Fibroblast of lung (primary cell): ENCODE measurements around the gene ESPNL.

ENCODE experiments used
- EZH2 ChIP-seq: IDR thresholded peaks from 2 replicates; pipeline ENCODE4 v1.5.1; 2012; ENCODE audit warnings: low read length, control low read depth, mild to moderate bottlenecking; ENCODE audit errors: missing control alignments
- TF ChIP-seq, protein P1 (sequence below), 2 donors: IDR thresholded peaks in 1 of 2; conservative IDR thresholded peaks in 1 of 2; 1 replicate in 1 of 2; 2 replicates in 1 of 2; pipeline ENCODE4 v1.5.1; 2011 to 2012; ENCODE audit warnings: low read length in 2 of 2, control low read depth in 1 of 2, inconsistent platforms in 1 of 2, low read depth in 1 of 2, mild to moderate bottlenecking in 1 of 2

DNA sequence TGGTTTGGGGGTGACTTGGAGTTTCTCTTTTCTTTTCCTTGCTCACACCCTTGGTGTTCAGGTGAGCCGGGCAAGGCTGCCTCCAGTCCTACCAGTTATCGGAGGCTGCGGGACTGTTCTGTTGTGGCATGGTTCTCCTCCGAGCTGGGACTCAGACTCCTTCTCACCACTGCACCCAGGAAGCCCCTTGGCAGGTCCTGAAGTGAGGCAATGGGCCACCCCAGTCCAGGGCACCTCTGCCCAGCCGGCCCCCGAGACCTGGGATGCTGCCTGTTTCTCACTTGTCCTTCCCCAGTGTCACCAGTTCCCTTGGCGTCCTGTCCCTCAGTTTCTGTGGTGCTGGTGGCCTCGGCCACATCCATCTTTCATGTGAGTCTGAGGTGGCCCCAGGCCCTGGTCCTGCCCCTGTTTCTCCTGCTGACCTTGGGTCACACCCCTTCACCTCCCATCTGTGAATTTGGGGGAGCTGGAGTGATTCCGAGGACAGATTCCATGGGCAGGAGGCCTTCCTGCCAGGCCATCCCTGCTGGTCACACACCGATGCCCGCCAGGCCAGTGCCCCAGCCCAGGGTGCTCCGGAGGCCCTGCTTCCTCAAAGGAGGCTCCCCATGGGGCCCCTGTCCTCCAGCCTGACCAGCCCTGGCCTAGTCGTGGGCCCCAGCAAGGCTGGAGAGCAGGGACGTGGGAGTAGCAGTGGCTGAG is 31.8 kb downstream of the ESPNL start:
- TF ChIP-seq, protein P1, sequence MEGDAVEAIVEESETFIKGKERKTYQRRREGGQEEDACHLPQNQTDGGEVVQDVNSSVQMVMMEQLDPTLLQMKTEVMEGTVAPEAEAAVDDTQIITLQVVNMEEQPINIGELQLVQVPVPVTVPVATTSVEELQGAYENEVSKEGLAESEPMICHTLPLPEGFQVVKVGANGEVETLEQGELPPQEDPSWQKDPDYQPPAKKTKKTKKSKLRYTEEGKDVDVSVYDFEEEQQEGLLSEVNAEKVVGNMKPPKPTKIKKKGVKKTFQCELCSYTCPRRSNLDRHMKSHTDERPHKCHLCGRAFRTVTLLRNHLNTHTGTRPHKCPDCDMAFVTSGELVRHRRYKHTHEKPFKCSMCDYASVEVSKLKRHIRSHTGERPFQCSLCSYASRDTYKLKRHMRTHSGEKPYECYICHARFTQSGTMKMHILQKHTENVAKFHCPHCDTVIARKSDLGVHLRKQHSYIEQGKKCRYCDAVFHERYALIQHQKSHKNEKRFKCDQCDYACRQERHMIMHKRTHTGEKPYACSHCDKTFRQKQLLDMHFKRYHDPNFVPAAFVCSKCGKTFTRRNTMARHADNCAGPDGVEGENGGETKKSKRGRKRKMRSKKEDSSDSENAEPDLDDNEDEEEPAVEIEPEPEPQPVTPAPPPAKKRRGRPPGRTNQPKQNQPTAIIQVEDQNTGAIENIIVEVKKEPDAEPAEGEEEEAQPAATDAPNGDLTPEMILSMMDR (conservative IDR thresholded peaks at IDR 0.05 in 1 of 2, IDR thresholded peaks at IDR 0.05 in 1 of 2; ENCODE audit: low read depth in 1 of 2, low read length in 2 of 2): no peak
- TF ChIP-seq EZH2: no peak
